HepG2 (cell line): ENCODE results near the gene STAP2.

ENCODE experiments used
- CBX1 ChIP-seq: IDR thresholded peaks from one replicate; pipeline ENCODE4 v1.6.1; 2016; ENCODE audit warnings: antibody characterized with exemption, low read depth
- CC2D1A ChIP-seq: sonication (generic); formaldehyde crosslinking; IDR thresholded peaks from 2 replicates; pipeline ENCODE4 v1.8.1; 2023; ENCODE audit warnings: mild to moderate bottlenecking, missing genetic modification reagents
- GABPA ChIP-seq, 2 experiments: IDR thresholded peaks; 2 replicates each; pipeline ENCODE4 v1.6.1; 2011 to 2016; ENCODE audit warnings: low read depth in 2 of 2, low read length in 1 of 2, missing biosample characterization in 1 of 2, missing genetic modification characterization in 1 of 2
- HNRNPK ChIP-seq: fragments of 200-400 bp; formaldehyde crosslinking; IDR thresholded peaks from 2 replicates; pipeline ENCODE4 v1.6.1; 2018; ENCODE audit warnings: low read length, low read depth, moderate library complexity, mild to moderate bottlenecking; ENCODE audit not compliant: poor library complexity, severe bottlenecking
- KDM3A ChIP-seq: IDR thresholded peaks from 2 replicates; pipeline ENCODE4 v1.6.1; 2018; ENCODE audit warnings: low read depth, missing compliant biosample characterization
- SMC3 ChIP-seq: IDR thresholded peaks from 2 replicates; pipeline ENCODE4 v1.6.1; 2011; ENCODE audit warnings: low read length, improper control_type of control experiment
- TCF7L2 ChIP-seq: IDR thresholded peaks from 2 replicates; pipeline ENCODE4 v1.6.1; 2011; ENCODE audit warnings: mild to moderate bottlenecking, low read depth, low read length, moderate library complexity
- ZBTB4 ChIP-seq: sonication (generic); formaldehyde crosslinking; IDR thresholded peaks from 2 replicates; pipeline ENCODE4 v1.4.0; 2020; ENCODE audit warnings: missing genetic modification reagents, mild to moderate bottlenecking, borderline replicate concordance
- ZNF232 ChIP-seq: sonication (generic); formaldehyde crosslinking; IDR thresholded peaks from 2 replicates; pipeline ENCODE4 v1.4.0; 2020; ENCODE audit warnings: missing genetic modification reagents, borderline replicate concordance
- ZNF547 ChIP-seq: sonication (generic); formaldehyde crosslinking; IDR thresholded peaks from 2 replicates; pipeline ENCODE4 v1.5.1; 2020; ENCODE audit warnings: mild to moderate bottlenecking, missing genetic modification reagents
- ZNF564 ChIP-seq: sonication (generic); formaldehyde crosslinking; IDR thresholded peaks from 2 replicates; pipeline ENCODE4 v1.8.1; 2023; ENCODE audit warnings: mild to moderate bottlenecking, missing genetic modification reagents
- ZSCAN9 ChIP-seq: IDR thresholded peaks from 2 replicates; pipeline ENCODE4 v1.6.1; 2016; ENCODE audit warnings: borderline replicate concordance

GRCh38 chr19:4310247-4311121 is 28.1 kb downstream of the STAP2 start:
- TF ChIP-seq KDM3A (CRISPR knock-in tag), result peak; percentile 81; the same call in 1 of the 2 replicates
- peak; percentile 60; the same call in 1 of the 2 replicates for TF ChIP-seq ZBTB4
- TF ChIP-seq ZNF564 (CRISPR knock-in tag), result peak; percentile 57; the same call in 1 of the 2 replicates
- TF ChIP-seq SMC3, result no peak
- TF ChIP-seq ZNF232, result peak; percentile 79
- peak; percentile 62 for TF ChIP-seq GABPA (IDR thresholded peaks at IDR 0.05; ENCODE audit: low read depth, low read length)
- TF ChIP-seq GABPA (CRISPR knock-in tag; IDR thresholded peaks at IDR 0.05; ENCODE audit: low read depth), result peak; percentile 91
- no peak for TF ChIP-seq CC2D1A (CRISPR knock-in tag)
- TF ChIP-seq ZNF547, result peak; percentile 91
- no peak for TF ChIP-seq TCF7L2
- TF ChIP-seq CBX1, result no peak
- TF ChIP-seq HNRNPK, result no peak
- peak; percentile 98 for TF ChIP-seq ZSCAN9 (CRISPR knock-in tag)
